Testis (tissue), 2 donors: Measurements from ENCODE around the gene MROH8.

Experiments used
- CTCF ChIP-seq, 3 experiments: fragments of 450-650 bp in 2 of 3; fragments of 200-600 bp in 1 of 3; sonication (generic) in 1 of 3; IDR thresholded peaks; one replicate each; pipeline ENCODE4 v1.5.1; 2016 to 2019; ENCODE audit warnings: antibody characterized with exemption in 3 of 3, mild to moderate bottlenecking in 2 of 3, moderate library complexity in 1 of 3
- POLR2A ChIP-seq: fragments of 450-650 bp; IDR thresholded peaks from one replicate; pipeline ENCODE4 v1.6.1; 2017; ENCODE audit warnings: antibody characterized with exemption, mild to moderate bottlenecking, moderate library complexity

- TF ChIP-seq POLR2A (no peak), CTCF (IDR thresholded peaks at IDR 0.05) (no peak)
Observed at GRCh38 chr20:37166867-37167266, 12.5 kb downstream of the MROH8 start.
